B cell (primary cell): ENCODE data around the gene MED23. TPM values are rescaled to one million over a fixed set of nuclear protein-coding genes. Genes with fewer than 3 reads are reported as not detected.

ENCODE experiments used
- ATAC-seq: fragments of 200-7000 bp; cut with Tn5 transposase; one replicate; pipeline ENCODE4 v1.10.0; 2021; ENCODE audit warnings: low read depth, mild to moderate bottlenecking, moderate number of reproducible peaks, moderate library complexity
- CTCF ChIA-PET: fragments of 350-600 bp; sonication (Branson Sonifier 250); formaldehyde crosslinking; loops from one replicate; lab custom pipeline; 2021; ENCODE audit warnings: antibody characterized with exemption, inconsistent platforms; lab: Charles Lee
- POLR2A ChIA-PET: fragments of 350-600 bp; sonication (Branson Sonifier 250); formaldehyde crosslinking; loops from one replicate; lab custom pipeline; 2021; ENCODE audit warnings: antibody characterized with exemption; lab: Charles Lee
- DNase-seq: peaks from one replicate; pipeline ENCODE4 v3.0.0; 2013
- H2AFZ ChIP-seq: 2 replicates; pipeline ENCODE4 v1.6.1; 2012; ENCODE audit warnings: mild to moderate bottlenecking, low read depth, low read length; ENCODE audit not compliant: insufficient read depth, poor library complexity, severe bottlenecking
- H3K27ac ChIP-seq, 2 donors: 1 replicate in 1 of 2; 2 replicates in 1 of 2; pipeline ENCODE4 v1.5.1; 2012 to 2013; ENCODE audit warnings: low read length in 2 of 2, mild to moderate bottlenecking in 2 of 2, moderate library complexity in 1 of 2
- H3K27me3 ChIP-seq, 4 experiments: fragments of 200-600 bp in 1 of 4; sonication (generic) in 1 of 4; replicated peaks in 1 of 4; 1 replicate in 2 of 4; 2 replicates in 2 of 4; pipeline versions ENCODE4 v1.6.1 to v1.7.0; 2013 to 2016; ENCODE audit warnings: low read length in 3 of 4, mild to moderate bottlenecking in 2 of 4, mixed read lengths in 1 of 4, moderate library complexity in 1 of 4; ENCODE audit not compliant: insufficient read depth in 4 of 4, control insufficient read depth in 3 of 4; ENCODE audit errors: control extremely low read depth in 1 of 4
- H3K36me3 ChIP-seq, 2 experiments: replicated peaks in 1 of 2; 1 replicate in 1 of 2; 2 replicates in 1 of 2; pipeline versions ENCODE4 v1.6.1 to v1.7.1; 2013; ENCODE audit warnings: low read length in 1 of 2; ENCODE audit not compliant: insufficient read depth in 2 of 2, control insufficient read depth in 1 of 2; ENCODE audit errors: control extremely low read depth in 1 of 2, extremely low read depth in 1 of 2
- H3K4me1 ChIP-seq, 2 donors: fragments of 200-600 bp in 1 of 2; sonication (generic) in 1 of 2; 1 replicate in 1 of 2; 2 replicates in 1 of 2; pipeline versions ENCODE4 v1.5.1 to v1.6.1; 2013 to 2017; ENCODE audit warnings: low read length in 2 of 2; ENCODE audit not compliant: control insufficient read depth in 2 of 2, insufficient read depth in 2 of 2
- H3K4me2 ChIP-seq: replicated peaks from 2 replicates; pipeline ENCODE3; 2012; ENCODE audit warnings: mild to moderate bottlenecking, low read depth, low read length; ENCODE audit not compliant: poor library complexity, severe bottlenecking
- H3K4me3 ChIP-seq, 5 experiments: fragments of 200-600 bp in 1 of 5; sonication (generic) in 1 of 5; 1 replicate in 3 of 5; 2 replicates in 2 of 5; pipeline versions ENCODE4 v1.5.1 to v1.7.0; 2011 to 2016; ENCODE audit warnings: low read length in 4 of 5, mild to moderate bottlenecking in 4 of 5, low read depth in 2 of 5, control low read depth in 1 of 5, moderate library complexity in 1 of 5; ENCODE audit not compliant: insufficient read depth in 1 of 5; ENCODE audit errors: control extremely low read depth in 1 of 5, extremely low read depth in 1 of 5
- H3K79me2 ChIP-seq: fragments of 200-600 bp; sonication (generic); one replicate; pipeline ENCODE4 v1.6.0; 2016; ENCODE audit warnings: low read length; ENCODE audit not compliant: control insufficient read depth, insufficient read depth
- H3K9ac ChIP-seq: fragments of 200-600 bp; sonication (generic); 2 replicates; pipeline ENCODE4 v1.6.1; 2017; ENCODE audit warnings: mild to moderate bottlenecking, low read length, moderate library complexity
- H3K9me3 ChIP-seq, 3 donors: one replicate each; pipeline versions ENCODE4 v1.6.1 to v1.7.1; 2013; ENCODE audit warnings: low read length in 2 of 3; ENCODE audit not compliant: control insufficient read depth in 2 of 3, insufficient read depth in 1 of 3; ENCODE audit errors: control extremely low read depth in 1 of 3
- H4K20me1 ChIP-seq: 2 replicates; pipeline ENCODE4 v1.6.0; 2012; ENCODE audit warnings: mild to moderate bottlenecking, low read length; ENCODE audit not compliant: insufficient read depth, control insufficient read depth, poor library complexity, severe bottlenecking
- H3K27ac Mint-ChIP-seq: one replicate; pipeline ENCODE4 v1.8.0; 2021; ENCODE audit warnings: mixed read lengths
- H3K27me3 Mint-ChIP-seq: one replicate; pipeline ENCODE4 v1.8.0; 2021; ENCODE audit warnings: mixed read lengths
- H3K4me1 Mint-ChIP-seq: one replicate; pipeline ENCODE4 v1.8.0; 2021; ENCODE audit warnings: mixed read lengths
- H3K4me3 Mint-ChIP-seq: one replicate; pipeline ENCODE4 v1.8.0; 2021; ENCODE audit warnings: mixed read lengths
- H3K9me3 Mint-ChIP-seq: one replicate; pipeline ENCODE4 v1.8.0; 2022; ENCODE audit warnings: mixed read lengths; ENCODE audit not compliant: insufficient read depth
- EZH2 ChIP-seq: IDR thresholded peaks from 2 replicates; pipeline ENCODE4 v1.6.1; 2012; ENCODE audit warnings: borderline replicate concordance, low read depth, mild to moderate bottlenecking, moderate library complexity, low read length; ENCODE audit not compliant: insufficient read depth, poor library complexity, severe bottlenecking
- WGBS: methylation state at CpG from one replicate; pipeline ENCODE4 v1.1.5; 2013; ENCODE audit warnings: missing lambda C conversion rate; ENCODE audit not compliant: insufficient coverage; 5-methylcytosine and 5-hydroxymethylcytosine counted together
- intact Hi-C: fragments of 100-400 bp; cut with micrococcal nuclease; formaldehyde crosslinking; loops from one replicate; pipeline ENCODE4 v1.10.0; 2022
- polyA plus RNA-seq: library from polyadenylated mRNA; depleted of rRNA; stranded (reverse); fragments of >200 nt; gene quantifications from 2 replicates; pipeline ENCODE4 v1.2.3, GENCODE V29; 2012
- total RNA-seq, 2 donors: library from RNA; stranded (reverse); fragments of 120-200 nt in 1 of 2; gene quantifications; 1 replicate in 1 of 2; 2 replicates in 1 of 2; pipeline versions ENCODE4 v1.2.3 to v1.2.4, GENCODE V29; 2013 to 2022
- TF ChIP-seq, protein P1 (sequence below): fragments of 200-600 bp; IDR thresholded peaks from one replicate; pipeline ENCODE4 v1.8.0; 2022; ENCODE audit warnings: antibody characterized with exemption, mild to moderate bottlenecking

MED23 gene
- total and polyA plus RNA-seq, 2 donors (not counting 1 experiment from before 2014, with no cell fraction given) = 22.7 to 57.1 TPM

DNA sequence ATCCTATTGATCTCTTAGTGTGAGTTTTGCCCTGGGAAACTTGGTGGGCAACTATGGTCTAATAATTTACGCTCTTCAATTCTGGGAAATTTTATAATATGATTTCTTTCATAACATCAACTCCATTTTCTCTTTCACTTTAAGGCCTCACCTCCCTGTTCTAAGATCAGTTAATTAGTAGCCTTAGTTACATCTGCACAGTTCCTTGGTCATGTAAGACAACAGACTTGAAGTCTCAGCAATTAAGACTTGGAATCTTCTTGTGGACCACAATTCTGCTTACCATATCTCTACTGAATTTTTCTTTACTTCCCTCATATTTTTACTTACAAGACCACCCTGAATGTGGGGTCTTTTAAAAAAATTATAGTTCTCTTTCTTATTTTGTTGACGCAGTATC is 17.8 kb upstream of the MED23 start:
- TF ChIP-seq, protein P1, sequence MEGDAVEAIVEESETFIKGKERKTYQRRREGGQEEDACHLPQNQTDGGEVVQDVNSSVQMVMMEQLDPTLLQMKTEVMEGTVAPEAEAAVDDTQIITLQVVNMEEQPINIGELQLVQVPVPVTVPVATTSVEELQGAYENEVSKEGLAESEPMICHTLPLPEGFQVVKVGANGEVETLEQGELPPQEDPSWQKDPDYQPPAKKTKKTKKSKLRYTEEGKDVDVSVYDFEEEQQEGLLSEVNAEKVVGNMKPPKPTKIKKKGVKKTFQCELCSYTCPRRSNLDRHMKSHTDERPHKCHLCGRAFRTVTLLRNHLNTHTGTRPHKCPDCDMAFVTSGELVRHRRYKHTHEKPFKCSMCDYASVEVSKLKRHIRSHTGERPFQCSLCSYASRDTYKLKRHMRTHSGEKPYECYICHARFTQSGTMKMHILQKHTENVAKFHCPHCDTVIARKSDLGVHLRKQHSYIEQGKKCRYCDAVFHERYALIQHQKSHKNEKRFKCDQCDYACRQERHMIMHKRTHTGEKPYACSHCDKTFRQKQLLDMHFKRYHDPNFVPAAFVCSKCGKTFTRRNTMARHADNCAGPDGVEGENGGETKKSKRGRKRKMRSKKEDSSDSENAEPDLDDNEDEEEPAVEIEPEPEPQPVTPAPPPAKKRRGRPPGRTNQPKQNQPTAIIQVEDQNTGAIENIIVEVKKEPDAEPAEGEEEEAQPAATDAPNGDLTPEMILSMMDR = no peak
- TF ChIP-seq EZH2 = no peak
- no peak overlapping the region for H2AFZ ChIP-seq
- H3K36me3 ChIP-seq = no peaks in the 10 kb centered on the region
- Mint-ChIP-seq H3K27ac (no peak overlapping the region), H3K9me3 (no peaks in the 10 kb centered on the region), H3K4me3 (no peak overlapping the region), H3K27me3 (peaks cover 9% of the 10 kb centered on the region), H3K4me1 (no peaks in the 10 kb centered on the region)
- no peaks in the 10 kb centered on the region for H4K20me1 ChIP-seq
- POLR2A ChIA-PET = no interaction called here
- no peak for DNase-seq
- H3K4me2 ChIP-seq = no peak overlapping the region
- CTCF ChIA-PET = interaction anchor here (0.8 kb wide), 1 partner anchor 10 kb away, joined by 3 read pairs; no protein-coding TSS in a partner anchor
- no peaks in the 10 kb centered on the region for H3K4me1 ChIP-seq
- WGBS = no CpG with 5 or more reads among the region's 2 CpGs
- H3K27me3 ChIP-seq = peaks cover 0 to 5% (median 0%) of the 10 kb centered on the region in 4 experiments
- ATAC-seq = no peak
- no peaks in the 10 kb centered on the region for H3K9me3 ChIP-seq
- no peak overlapping the region for H3K9ac ChIP-seq
- no peak overlapping the region for H3K4me3 ChIP-seq
- H3K79me2 ChIP-seq = no peaks in the 10 kb centered on the region
- intact Hi-C loops = no loop called here
- no peak overlapping the region for H3K27ac ChIP-seq

DNA sequence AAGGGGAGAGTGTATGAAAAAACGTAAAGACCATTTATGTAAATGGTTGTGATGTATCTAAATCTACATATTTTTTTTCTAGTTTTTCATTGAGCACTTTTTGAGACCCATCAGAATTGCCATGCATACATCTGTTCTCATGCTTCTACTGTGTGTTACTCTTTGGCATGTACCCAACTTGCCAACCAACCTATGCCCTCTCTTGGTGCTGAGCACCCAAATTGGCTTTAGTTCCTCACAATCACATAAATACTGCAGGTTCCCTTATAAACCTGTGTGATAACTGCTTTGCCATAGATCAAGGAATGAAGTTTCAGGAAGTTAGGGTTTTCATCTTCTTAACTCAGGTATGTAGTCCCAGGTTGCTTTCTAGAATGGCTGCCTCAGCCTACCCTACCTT is 16.9 kb upstream of the MED23 start:
- ChIA-PET POLR2A (no interaction called here), CTCF (interaction anchor here (0.6 to 0.8 kb wide), 2 partner anchors 9 to 38 kb away, joined by 3 read pairs; no protein-coding TSS in a partner anchor)
- Mint-ChIP-seq H3K9me3 (no peaks in the 10 kb centered on the region), H3K27me3 (peaks cover 9% of the 10 kb centered on the region), H3K4me1 (no peaks in the 10 kb centered on the region), H3K27ac (no peak overlapping the region), H3K4me3 (no peak overlapping the region)
- Histone ChIP-seq H3K79me2 (no peaks in the 10 kb centered on the region), H3K9me3 (no peaks in the 10 kb centered on the region), H3K4me3 (no peak overlapping the region), H3K27ac (no peak overlapping the region), H4K20me1 (no peaks in the 10 kb centered on the region), H2AFZ (no peak overlapping the region), H3K4me2 (no peak overlapping the region), H3K9ac (no peak overlapping the region), H3K36me3 (no peaks in the 10 kb centered on the region), H3K27me3 (peaks cover 0 to 5% (median 0%) of the 10 kb centered on the region in 4 experiments), H3K4me1 (peaks cover 0 to 6% of the 10 kb centered on the region in 2 donors)
- no CpG with 5 or more reads among the region's 1 CpG for WGBS
- TF ChIP-seq EZH2 = no peak
- TF ChIP-seq, protein P1 = no peak
- intact Hi-C loops = no loop called here
- no peak for ATAC-seq
- DNase-seq = no peak
